ENCODE results near the gene RNF31. TPM values are rescaled to one million over a fixed set of nuclear protein-coding genes. Genes with fewer than 3 reads are reported as not detected.

The RNF31 gene
- total and polyA plus RNA-seq, 2 of the 13 experiments (the other 11 are each of a cell fraction or from before 2014, with no cell fraction given) = 48.2 to 86.8 TPM

- no peak for TF ChIP-seq ZC3H13 (CRISPR knock-in tag; IDR thresholded peaks at IDR 0.05)
- no peak for TF ChIP-seq SP140L (CRISPR knock-in tag; IDR thresholded peaks at IDR 0.05; ENCODE audit: borderline replicate concordance)
- TF ChIP-seq ZNF142 (CRISPR knock-in tag; IDR thresholded peaks at IDR 0.05) = no peak
- TF ChIP-seq THRA (CRISPR knock-in tag; IDR thresholded peaks at IDR 0.05; ENCODE audit: borderline replicate concordance) = peak; percentile 48
- no peak for TF ChIP-seq KAT7 (CRISPR knock-in tag; IDR thresholded peaks at IDR 0.05; ENCODE audit: borderline replicate concordance)
- TF ChIP-seq GABPA (IDR thresholded peaks at IDR 0.05; ENCODE audit: low read depth, low read length) = no peak
- no peak for TF ChIP-seq GABPA (CRISPR knock-in tag; IDR thresholded peaks at IDR 0.05; ENCODE audit: low read depth)
- peak; percentile 72; the same call in 1 of the 2 replicates for TF ChIP-seq ZNF235 (CRISPR knock-in tag; IDR thresholded peaks at IDR 0.05; ENCODE audit: borderline replicate concordance)
- TF ChIP-seq SNAPC4 (CRISPR knock-in tag; IDR thresholded peaks at IDR 0.05) = peak; percentile 96
- TF ChIP-seq ZNF296 (CRISPR knock-in tag; conservative IDR thresholded peaks at IDR 0.05) = no peak
- TF ChIP-seq SMYD3 (CRISPR knock-in tag; IDR thresholded peaks at IDR 0.05) = peak; percentile 38; the same call in 1 of the 2 replicates
- peak; percentile 85 for TF ChIP-seq ZNF441 (CRISPR knock-in tag; IDR thresholded peaks at IDR 0.05; ENCODE audit: borderline replicate concordance)
- TF ChIP-seq ZNF558 (CRISPR knock-in tag; IDR thresholded peaks at IDR 0.05; ENCODE audit: borderline replicate concordance) = no peak
- TF ChIP-seq ZNF331 (CRISPR knock-in tag; IDR thresholded peaks at IDR 0.05) = peak; percentile 76
- no peak; the same call in 1 of the 2 replicates for TF ChIP-seq ZFP36L1 (CRISPR knock-in tag; IDR thresholded peaks at IDR 0.05)
These were observed 783 bp upstream of the RNF31 start, which contains the start of gene PSME2 (continued) for GRCh38 chr14:24146453-24146977.

All from HepG2 (cell line).